Measurements from ENCODE around the gene FOCAD. TPM values are rescaled to one million over a fixed set of nuclear protein-coding genes. Genes with fewer than 3 reads are reported as not detected.

The FOCAD gene
- total and polyA plus RNA-seq, 4 donors: 6.8 to 62.1 (median 27.9) TPM

DNA sequence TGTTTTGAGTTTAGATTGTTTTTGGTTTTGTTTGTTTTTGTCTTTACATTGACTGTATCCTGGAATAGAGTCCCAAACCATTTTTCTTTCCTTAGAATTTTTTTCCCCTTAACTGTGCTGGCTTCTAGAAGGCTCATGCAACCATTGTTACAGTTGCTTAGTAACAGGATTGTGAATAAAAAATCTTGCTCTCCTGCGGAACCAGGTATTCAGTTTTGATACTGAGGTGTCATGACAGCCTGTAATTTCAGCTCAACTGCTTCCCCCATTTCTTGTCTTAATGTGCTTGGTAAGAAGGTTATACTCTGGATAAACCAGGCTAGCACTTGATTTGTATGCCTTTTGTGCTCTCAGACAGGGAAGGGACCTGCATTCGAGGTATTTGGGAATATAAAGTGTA lies 42.1 kb downstream of the FOCAD start:
- Histone ChIP-seq H3K27me3 (ENCODE audit: control insufficient read depth in 3 of 3, insufficient read depth in 3 of 3, low read length in 2 of 3) (no peaks in the 10 kb centered on the region), H3K36me3 (ENCODE audit: control insufficient read depth in 4 of 4, insufficient read depth in 4 of 4, low read length in 4 of 4) (peaks cover 0 to 5% (median 0%) of the 10 kb centered on the region in 4 donors), H3K4me3 (no peak overlapping the region), H3K27ac (ENCODE audit: low read depth in 1 of 2, low read length in 1 of 2) (no peak overlapping the region), H3K4me1 (ENCODE audit: control insufficient read depth in 5 of 5, insufficient read depth in 5 of 5, low read length in 5 of 5) (peaks cover 0 to 15% (median 0%) of the 10 kb centered on the region in 5 donors), H3K9me3 (ENCODE audit: control insufficient read depth in 4 of 4, insufficient read depth in 3 of 4, low read length in 3 of 4) (no peaks in the 10 kb centered on the region), H3K9ac (ENCODE audit: insufficient read depth in 1 of 2, low read length in 2 of 2) (no peak overlapping the region)
- ATAC-seq (ENCODE audit: insufficient read depth, low FRiP score): no peak
- DNase-seq: no peak
- TF ChIP-seq, protein P1, sequence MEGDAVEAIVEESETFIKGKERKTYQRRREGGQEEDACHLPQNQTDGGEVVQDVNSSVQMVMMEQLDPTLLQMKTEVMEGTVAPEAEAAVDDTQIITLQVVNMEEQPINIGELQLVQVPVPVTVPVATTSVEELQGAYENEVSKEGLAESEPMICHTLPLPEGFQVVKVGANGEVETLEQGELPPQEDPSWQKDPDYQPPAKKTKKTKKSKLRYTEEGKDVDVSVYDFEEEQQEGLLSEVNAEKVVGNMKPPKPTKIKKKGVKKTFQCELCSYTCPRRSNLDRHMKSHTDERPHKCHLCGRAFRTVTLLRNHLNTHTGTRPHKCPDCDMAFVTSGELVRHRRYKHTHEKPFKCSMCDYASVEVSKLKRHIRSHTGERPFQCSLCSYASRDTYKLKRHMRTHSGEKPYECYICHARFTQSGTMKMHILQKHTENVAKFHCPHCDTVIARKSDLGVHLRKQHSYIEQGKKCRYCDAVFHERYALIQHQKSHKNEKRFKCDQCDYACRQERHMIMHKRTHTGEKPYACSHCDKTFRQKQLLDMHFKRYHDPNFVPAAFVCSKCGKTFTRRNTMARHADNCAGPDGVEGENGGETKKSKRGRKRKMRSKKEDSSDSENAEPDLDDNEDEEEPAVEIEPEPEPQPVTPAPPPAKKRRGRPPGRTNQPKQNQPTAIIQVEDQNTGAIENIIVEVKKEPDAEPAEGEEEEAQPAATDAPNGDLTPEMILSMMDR (IDR thresholded peaks at IDR 0.05; ENCODE audit: control extremely low read depth, extremely low read depth): no peak
- WGBS, 2 donors: 56 to 79% methylated on average over 2 of the region's 2 CpGs

DNA sequence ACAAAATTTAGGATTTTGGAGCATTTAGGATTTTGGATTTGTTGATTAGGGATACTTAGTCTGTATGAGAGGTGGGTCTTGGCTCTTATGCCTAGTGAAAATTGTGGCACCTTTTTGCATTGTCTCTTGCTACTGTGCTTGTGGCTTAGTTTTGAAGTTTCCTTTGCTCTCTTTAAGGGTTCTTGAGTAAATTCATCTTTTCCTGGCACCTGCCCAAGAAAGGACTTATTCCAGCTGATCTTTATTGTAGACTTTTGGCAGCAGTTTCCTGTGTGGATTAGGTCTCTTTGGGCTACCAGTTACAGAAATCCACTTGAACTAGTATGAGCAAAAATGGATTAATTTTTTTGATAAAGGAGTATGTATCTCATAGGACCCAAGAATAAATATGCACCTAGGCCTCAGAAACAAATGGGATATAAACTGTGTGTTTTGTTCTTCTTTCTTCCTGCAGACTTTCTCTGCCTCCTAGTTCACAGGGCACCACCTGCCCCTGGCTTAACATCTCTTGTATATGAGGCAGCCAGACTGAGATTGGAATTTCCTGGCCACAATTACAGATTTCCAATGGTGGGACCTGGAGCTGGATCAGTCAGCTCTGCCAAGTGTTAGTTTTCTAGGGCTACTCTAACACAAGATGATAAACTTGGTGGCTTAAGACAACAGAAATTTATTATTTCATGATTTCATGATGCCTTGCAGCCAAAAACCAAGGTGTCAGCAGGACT lies 44.6 kb downstream of the FOCAD start:
- Histone ChIP-seq H3K9me3 (ENCODE audit: control insufficient read depth in 4 of 4, insufficient read depth in 3 of 4, low read length in 3 of 4) (no peaks in the 10 kb centered on the region), H3K27me3 (ENCODE audit: control insufficient read depth in 3 of 3, insufficient read depth in 3 of 3, low read length in 2 of 3) (no peaks in the 10 kb centered on the region), H3K4me3 (no peak overlapping the region), H3K27ac (ENCODE audit: low read depth in 1 of 2, low read length in 1 of 2) (no peak overlapping the region), H3K4me1 (ENCODE audit: control insufficient read depth in 5 of 5, insufficient read depth in 5 of 5, low read length in 5 of 5) (peaks cover 0 to 16% (median 0%) of the 10 kb centered on the region in 5 donors), H3K9ac (ENCODE audit: insufficient read depth in 1 of 2, low read length in 2 of 2) (no peak overlapping the region), H3K36me3 (ENCODE audit: control insufficient read depth in 4 of 4, insufficient read depth in 4 of 4, low read length in 4 of 4) (peaks cover 0 to 5% (median 2%) of the 10 kb centered on the region in 4 donors)
- TF ChIP-seq, protein P1 (IDR thresholded peaks at IDR 0.05; ENCODE audit: control extremely low read depth, extremely low read depth): no peak
- DNase-seq (peak in 2 of 3 donors; percentile 40 to 56), ATAC-seq (ENCODE audit: insufficient read depth, low FRiP score) (no peak)

DNA sequence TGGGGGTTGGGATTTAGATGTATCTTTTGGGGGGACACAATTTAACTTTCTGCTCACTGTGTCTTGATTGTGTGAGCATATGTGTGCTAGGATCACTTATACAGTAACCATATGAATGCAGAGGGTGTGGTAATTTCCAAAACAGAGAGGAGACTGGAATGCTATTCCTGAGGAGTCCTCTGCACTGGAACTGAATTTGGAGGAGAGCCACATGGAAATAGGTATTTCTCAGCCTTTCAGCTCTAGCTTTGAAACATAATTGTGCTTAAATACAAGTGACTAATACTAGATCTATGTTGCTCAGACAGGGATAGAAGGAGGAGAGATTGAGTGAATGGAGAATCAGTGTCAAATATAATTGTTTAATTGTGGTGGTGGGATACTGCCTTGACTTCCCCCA lies 45.5 kb downstream of the FOCAD start:
- ATAC-seq (ENCODE audit: insufficient read depth, low FRiP score) (no peak), DNase-seq (no peak)
- peaks cover 0 to 5% (median 2%) of the 10 kb centered on the region in 4 donors for H3K36me3 ChIP-seq (ENCODE audit: control insufficient read depth in 4 of 4, insufficient read depth in 4 of 4, low read length in 4 of 4)
- no peaks in the 10 kb centered on the region for H3K9me3 ChIP-seq (ENCODE audit: control insufficient read depth in 4 of 4, insufficient read depth in 3 of 4, low read length in 3 of 4)
- TF ChIP-seq, protein P1 (IDR thresholded peaks at IDR 0.05; ENCODE audit: control extremely low read depth, extremely low read depth): no peak
- no peak overlapping the region for H3K4me3 ChIP-seq
- H3K27me3 ChIP-seq (ENCODE audit: control insufficient read depth in 3 of 3, insufficient read depth in 3 of 3, low read length in 2 of 3): no peaks in the 10 kb centered on the region
- H3K4me1 ChIP-seq (ENCODE audit: control insufficient read depth in 5 of 5, insufficient read depth in 5 of 5, low read length in 5 of 5): peaks cover 0 to 16% (median 0%) of the 10 kb centered on the region in 5 donors
- no peak overlapping the region for H3K27ac ChIP-seq (ENCODE audit: low read depth in 1 of 2, low read length in 1 of 2)
- H3K9ac ChIP-seq (ENCODE audit: insufficient read depth in 1 of 2, low read length in 2 of 2): no peak overlapping the region
